ENCODE results near the gene BDH1.
"Not testable (repeated sequence)": the region's sequence is repeated elsewhere in the genome, so short reads cannot be mapped to it uniquely, and the experiment has no call there.

The BDH1 gene

GRCh38 chr3:197520311-197521276, 35.2 kb downstream of the BDH1 start:
- DNase-seq, result no peak

- no peak for DNase-seq
Observed at GRCh38 chr3:197519801-197520211, 36.0 kb downstream of the BDH1 start.

GRCh38 chr3:197518881-197519421, 36.8 kb downstream of the BDH1 start:
- peak in 2 of 4 experiments; percentile 15 to 24 for DNase-seq

GRCh38 chr3:197517922-197518683, 37.7 kb downstream of the BDH1 start:
- not testable (repeated sequence) for DNase-seq

GRCh38 chr3:197516890-197517606, 38.7 kb downstream of the BDH1 start:
- DNase-seq, result not testable (repeated sequence)

- no peak for DNase-seq
Observed at GRCh38 chr3:197516517-197516889, 39.3 kb downstream of the BDH1 start.

GRCh38 chr3:197514786-197515355, 40.9 kb downstream of the BDH1 start:
- no peak for DNase-seq

GRCh38 chr3:197513953-197514785, 41.6 kb downstream of the BDH1 start:
- DNase-seq, result no peak

GRCh38 chr3:197512691-197513571, 42.8 kb downstream of the BDH1 start:
- no peak for DNase-seq

- DNase-seq, result no peak
Observed at GRCh38 chr3:197511853-197512635, 43.7 kb downstream of the BDH1 start.

GRCh38 chr3:197511130-197511529, 44.6 kb downstream of the BDH1 start:
- no peak for DNase-seq

- no peak for DNase-seq
Observed at GRCh38 chr3:197510642-197511018, 45.1 kb downstream of the BDH1 start.

GRCh38 chr3:197508924-197509775, 46.6 kb downstream of the BDH1 start:
- DNase-seq, result no peak

GRCh38 chr3:197508461-197508860, 47.3 kb downstream of the BDH1 start:
- no peak for DNase-seq

- no peak for DNase-seq
Observed at GRCh38 chr3:197508051-197508451, 47.7 kb downstream of the BDH1 start.

GRCh38 chr3:197507541-197507940, 48.2 kb downstream of the BDH1 start:
- no peak for DNase-seq

- no peak for DNase-seq
Observed at GRCh38 chr3:197507081-197507480, 48.7 kb downstream of the BDH1 start.

GRCh38 chr3:197505796-197506548, 49.8 kb downstream of the BDH1 start:
- DNase-seq, result peak in 3 of 4 experiments; percentile 15 to 40 (median 26)
